Medulla oblongata (tissue), 1 donor: ENCODE data around the gene PPP1R16B.
"Not testable (repeated sequence)": the region's sequence is repeated elsewhere in the genome, so short reads cannot be mapped to it uniquely, and the experiment has no call there.

Experiments used
- DNase-seq: peaks from one replicate; pipeline ENCODE4 v3.0.0-alpha.2; 2015; ENCODE audit errors: extremely low spot score

Gene PPP1R16B

DNA sequence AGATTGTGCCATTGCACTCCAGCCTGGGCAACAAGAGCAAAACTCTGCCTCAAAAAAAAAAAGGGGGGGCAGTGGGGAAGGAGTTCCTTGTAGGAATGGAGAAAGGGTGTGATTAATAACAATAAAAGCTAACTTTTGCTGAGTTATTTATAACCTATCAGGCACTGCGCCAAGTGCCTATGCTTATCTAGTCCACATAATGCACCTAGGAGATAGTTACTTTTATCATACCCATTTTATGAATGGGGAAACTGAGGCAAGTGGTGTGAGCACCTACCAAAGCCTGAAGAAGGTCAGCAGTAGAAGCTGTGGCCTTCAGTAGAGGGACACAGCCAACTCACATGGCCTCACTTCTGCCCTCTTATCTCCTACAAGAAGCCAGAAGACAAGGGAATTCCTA is 13.6 kb upstream of the PPP1R16B start:
- DNase-seq = no peak

DNA sequence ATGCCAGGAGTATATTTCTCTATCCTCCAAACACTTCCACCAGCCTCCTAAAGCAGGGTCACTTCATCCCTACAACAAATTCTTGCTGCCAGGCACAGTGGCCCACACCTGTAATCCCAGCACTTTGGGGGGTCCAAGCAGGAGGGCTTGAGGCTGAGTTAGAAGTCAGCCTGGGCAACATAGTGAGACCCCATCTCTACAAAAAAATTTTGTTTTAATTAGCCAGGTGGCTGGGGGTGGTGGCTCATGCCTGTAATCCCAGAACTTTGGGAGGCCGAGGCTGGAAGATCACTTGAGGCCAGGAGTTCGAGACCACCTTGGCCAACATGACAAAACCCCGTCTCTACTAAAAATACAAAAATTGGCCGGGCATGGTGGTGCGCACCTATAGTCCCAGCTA is 11.4 kb upstream of the PPP1R16B start:
- not testable (repeated sequence) for DNase-seq

DNA sequence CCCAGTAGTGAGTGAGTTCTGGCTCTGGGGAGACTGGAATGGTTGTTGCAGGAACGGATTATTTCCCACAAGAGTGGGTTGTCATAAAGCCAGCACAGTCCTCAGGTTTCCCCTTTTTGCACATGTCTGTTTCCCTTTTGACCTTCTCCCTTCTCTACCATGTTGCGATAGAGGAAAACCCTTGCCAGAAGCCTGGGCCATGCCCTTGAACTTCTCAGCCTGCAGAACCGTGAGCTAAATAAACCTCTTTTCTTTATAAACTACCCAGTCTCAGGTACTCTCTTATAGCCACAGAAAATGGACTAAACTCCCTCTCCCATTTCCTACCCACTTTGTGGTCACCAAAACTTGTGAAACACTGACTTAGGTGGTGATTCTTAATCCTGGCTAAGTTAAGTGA is 7.2 kb upstream of the PPP1R16B start:
- DNase-seq = no peak

DNA sequence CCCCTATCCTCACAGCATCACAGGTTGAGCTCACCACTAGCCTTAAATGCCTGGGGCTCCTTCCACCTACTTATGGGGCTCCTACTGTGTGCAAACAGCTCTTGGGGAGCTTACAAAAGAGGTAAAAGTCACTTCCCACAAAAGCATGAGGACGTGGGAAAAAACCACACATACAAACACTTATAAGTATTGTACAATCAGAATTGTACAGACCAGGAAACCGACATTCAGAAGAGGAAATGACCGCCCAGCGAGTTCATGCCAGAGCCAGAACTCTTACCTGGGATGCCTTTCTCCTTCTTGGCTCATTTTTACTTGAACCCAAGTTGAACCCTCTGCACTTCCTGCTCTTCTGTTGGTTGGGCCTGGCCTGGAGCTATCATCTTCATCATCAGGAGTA is 6.3 kb upstream of the PPP1R16B start:
- no peak for DNase-seq

DNA sequence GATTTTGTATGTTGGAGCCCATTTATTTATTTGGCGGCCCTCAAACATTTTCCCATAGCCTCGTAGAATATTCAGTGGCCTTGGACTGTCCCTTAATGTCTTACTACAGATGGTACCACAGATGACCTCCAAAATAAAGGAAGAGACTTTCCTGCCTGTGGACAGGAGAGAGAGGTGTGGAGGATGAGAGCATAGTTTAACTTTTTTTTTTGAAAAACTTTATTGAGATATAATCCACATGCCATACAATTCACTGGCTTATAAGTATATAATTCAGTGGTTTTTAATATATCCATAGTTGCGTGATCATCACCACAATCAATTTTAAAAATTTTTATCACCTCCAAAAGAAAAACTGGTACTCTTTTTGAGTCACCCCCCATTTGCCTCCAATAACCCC is 4.6 kb upstream of the PPP1R16B start:
- no peak for DNase-seq

DNA sequence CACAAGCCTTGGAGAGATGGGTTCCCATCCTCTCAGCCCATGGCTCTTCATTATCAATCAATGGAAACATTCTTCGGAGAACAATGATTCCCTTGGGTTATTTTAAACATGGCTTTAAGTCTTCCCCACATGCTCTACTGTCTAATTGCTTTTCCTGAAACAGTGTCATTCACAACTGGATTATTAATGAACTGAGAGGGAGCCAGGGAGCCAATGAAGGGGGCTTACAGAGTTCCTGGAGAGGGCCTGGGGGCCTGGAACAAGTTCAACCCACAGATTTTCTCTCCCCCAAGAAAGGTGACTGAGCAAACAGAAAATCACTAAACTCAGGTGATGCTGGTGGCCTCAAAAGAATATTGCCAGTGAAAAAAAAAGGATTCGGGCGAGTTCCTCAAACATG is 1.3 kb upstream of the PPP1R16B start:
- no peak for DNase-seq

DNA sequence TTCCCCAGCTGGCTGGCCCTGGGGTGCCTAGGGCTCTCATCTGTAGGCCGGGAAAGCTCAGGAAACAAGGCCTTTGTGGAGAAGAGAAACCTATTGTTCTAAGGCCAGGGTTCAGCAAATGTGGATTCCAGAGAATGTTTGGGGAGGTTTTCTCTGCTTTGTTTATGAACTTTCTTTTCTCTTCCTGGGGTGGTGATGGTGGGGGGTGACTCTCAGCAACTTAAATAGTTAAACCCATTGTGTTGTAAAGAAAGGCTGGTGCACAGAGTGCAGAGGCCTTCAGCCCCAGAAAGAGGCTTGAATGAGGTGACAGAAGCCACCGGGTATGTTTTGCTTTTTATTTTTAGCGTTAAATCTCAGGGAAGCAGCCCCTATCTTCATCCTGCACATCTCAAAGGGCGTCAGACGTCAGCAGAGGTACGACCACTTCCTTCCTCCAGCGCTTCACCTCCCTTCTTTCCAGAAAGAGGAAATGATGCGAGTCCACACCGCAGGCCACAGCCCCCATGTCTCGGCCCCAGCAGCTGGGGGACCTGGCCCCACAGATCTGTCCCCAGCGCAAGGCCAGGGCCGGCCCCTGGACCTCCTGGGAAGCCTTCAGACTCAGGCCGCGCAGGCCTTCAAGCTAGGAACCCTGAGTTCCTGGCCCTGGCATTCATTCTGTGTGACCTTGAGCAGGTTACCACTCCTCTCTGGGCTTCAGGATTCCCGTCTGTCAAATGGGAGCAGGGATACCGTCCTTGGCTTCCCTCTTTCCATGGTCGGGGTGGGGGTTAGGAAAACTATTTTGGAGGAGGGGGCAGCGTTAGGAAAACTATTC is 605 bp upstream of the PPP1R16B start:
- DNase-seq = peak; percentile 68

DNA sequence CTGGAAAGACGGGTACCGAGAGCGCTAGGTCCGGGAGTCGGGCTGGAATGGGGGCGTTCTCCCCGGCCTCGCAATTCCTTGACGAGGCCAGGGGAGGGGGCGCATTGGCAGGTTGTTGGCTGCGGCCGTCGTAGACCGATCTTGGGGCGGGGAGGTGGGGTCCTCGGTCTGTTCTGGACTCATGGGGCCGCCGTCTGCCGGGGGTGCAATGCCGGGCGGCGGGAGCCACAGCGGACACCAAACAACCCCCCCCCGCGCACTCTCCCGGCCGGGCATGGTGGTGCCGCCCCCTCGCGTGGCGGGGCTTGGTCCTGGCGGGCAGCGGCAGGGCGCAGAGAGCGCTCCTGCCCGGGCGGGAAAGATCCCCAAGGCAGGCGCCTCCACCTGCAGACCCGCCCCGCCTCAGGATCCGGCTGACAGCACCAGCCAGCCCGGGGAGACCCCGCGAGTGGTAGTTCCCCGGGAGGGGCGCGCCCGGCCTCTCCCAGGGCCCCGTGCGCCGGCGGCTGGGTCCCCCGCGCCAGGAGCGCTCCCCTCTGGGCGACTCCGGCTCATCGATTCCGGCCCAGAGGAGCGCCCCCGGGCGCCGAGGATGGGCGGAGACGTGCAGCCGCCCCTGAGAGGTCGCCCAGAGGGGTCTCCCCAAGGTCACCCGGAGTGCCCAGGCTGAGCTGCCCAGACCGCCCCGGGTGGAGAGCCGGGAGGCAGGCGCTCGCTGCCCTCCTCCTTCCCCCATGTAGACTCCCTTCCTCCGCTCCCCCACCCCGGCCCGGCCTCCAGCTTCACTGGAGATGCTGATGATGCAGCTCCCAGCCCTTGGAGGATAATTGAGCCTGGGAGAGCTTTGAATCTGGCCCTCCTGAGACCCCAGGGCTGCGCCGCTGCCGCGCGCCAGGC is 709 bp downstream of the PPP1R16B start:
- DNase-seq = no peak

DNA sequence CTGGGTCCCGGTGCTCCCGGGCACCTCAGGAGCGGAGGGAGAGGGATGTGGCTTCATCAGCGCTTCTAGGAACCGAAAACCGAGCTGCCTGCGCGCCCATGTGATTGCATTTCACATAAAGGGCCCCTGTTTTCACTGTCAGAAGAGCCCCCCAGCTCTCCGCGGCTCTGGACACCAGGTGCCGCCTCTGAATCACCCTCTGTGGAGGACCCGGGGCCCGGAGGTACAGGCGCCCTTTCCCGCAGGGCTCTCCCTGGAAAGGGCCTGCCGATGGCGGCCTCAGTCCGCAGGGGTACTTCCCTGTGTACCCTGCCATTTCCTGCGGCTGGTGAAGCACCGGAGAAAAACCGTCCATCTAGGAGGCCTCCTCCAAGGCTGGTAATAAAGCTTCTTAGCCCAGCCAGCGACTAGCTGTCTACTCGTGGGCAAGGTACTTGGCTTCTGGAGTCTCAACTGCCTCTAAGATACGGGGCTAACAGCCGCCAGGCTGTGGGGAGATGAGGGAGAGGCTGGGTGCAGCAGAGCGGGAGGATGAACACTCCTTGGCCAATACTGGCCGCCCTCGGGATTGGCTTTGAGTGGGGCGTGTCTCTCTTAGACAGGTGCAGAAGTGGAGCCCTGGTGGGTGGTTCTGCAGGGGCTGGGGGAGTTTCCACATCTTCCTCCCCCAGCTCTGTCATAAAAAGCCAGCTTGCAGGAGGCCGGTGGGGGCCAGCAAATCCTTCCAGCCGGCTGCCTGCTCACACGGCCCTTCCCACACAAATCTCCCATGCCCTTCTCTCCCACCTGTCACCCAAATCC is 1.6 kb downstream of the PPP1R16B start:
- DNase-seq = peak; percentile 49

DNA sequence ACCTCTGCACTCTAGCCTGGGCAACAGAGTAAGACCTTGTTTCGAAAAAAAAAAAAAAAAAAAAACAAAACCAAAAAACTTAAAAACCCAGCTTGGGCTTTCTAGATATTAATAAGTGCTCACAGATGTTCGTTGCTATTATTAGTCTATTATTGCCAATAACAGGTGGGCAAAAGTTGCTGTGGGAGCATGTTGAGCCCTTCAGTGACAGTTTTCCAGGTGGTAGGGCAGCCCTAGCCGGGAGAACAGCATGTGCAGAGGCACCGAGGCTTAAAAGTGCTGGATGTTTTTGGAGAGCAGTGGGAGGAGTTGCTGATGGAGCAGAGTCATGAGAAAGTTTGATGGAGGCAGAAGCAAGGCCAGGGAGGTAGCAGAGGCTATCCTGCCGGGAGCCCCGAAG is 4.4 kb downstream of the PPP1R16B start:
- no peak for DNase-seq

DNA sequence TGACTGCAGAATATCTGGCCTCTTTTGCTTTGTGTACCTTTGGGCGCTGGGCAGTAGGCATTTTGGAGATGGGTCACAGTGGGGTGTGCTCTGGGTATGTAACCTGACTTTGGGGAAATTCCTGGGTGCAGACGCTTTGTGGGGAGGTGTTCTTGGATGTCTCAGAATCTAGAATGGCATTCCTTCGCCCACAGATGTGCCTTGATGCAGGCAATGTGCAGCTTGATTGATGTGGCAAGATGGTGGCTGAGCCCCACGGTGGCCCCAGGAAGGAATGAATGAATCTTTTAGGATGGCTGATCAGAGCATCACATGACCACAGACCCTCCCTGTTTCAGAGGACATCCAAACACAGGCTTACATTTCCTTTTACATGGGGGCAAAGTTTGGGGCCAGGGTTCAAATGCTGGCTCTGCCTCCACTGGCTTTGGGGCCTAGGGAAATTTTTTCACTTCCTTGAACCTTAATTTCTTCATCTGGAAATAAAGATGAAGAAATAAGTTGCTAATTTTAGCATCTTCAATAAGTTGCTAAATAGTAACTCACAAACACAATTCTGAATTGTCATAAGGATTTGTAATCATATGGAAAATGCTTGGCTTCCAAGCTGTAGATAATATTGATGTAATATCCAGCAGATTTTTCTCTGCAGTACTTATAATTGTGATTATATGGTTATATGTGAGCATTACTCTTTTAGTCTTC is 5.6 kb downstream of the PPP1R16B start:
- DNase-seq = no peak

DNA sequence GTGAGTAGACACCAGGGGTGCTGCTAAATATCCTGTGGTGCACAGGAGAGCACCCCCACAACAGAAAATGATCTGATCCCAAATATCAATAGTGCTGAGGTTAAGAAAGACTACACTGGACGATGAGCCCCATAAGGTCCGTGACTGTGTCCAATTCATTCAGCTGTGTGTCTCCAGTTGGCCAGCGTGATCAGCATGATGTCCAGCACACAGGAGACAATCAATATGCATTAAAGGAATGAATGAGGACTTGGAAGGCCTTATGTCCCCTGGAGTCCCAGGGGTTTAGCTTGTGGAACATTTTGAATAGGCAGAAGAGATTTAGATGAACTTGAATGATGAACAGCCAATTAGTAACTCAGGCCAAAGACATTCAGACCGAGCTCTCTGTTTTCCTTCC is 6.3 kb downstream of the PPP1R16B start:
- DNase-seq = no peak

DNA sequence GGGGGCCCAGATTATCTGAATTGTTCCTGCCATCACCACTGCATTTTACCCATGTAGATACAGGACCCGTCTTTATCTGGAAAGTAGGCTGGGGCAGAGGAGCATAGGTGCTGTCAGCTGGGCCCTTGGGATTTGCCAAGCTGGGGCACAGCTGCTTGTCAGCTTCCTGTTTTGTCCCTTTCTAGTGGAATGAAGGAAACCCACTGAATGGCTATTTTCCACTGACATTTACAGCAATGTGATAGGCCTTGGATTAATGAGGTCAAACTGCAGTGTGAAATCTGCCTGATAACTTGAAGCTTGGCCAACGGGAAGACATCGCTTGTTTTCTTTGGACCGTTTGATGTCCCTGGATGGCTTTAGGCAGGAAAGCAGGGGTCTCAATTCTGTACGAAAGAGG is 6.7 kb downstream of the PPP1R16B start:
- no peak for DNase-seq

DNA sequence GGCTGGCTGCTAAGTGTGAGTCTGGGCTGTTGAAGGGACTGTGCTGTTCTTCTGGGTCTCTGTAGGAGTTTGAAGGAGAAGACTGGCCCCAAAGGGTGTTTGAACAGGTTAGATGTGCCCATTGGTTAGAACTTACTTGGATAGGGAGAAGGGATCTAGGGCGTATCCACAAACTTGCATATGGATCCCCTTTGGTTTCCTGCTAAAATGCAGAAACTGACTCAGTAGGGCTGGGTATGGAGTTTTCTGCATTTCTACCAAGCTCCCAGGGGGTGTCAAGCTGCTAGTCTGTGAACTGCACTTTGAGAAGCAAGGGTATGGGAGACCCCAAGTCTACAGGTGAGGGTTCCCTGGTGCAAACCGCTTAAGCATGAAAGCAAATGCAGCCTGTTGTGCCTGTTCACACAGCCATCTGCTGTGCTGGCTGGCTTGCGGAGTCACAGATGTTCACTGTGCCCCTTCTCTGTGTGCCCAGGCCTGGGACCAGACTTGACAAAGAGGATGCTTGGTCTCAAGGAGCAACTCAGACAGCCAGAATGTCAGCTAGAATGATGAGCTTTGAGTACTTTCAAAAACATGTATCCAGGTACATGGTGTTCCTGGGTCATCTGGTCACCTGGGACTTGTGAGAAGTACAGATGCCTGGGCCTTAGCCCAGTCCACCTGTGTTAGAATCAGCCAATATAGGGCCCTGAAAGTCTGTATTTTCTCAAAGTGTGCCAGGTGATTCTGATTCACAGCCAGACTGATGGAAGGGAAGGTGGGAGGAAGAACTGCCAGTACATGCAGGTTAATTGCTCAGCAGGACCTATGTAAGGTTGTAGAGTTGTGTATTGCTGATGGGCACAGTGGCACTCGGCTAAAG is 7.4 kb downstream of the PPP1R16B start:
- no peak for DNase-seq

DNA sequence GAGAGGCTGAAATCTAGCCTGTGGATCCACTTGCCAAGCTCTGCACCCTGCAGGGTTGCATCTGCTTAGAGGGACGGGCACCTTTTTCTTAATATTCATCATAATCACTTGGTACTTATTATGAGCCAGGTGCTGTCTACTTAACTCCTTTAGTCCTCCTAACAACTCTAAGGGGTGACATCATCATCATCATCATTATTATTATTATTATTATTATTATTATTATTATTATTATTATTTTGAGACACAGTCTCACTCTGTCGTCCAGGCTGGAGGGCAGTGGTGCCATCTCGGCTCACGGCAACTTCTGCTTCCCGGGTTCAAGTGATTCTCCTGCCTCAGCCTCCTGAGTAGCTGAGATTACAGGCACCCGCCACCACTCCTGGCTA is 8.1 kb downstream of the PPP1R16B start:
- not testable (repeated sequence) for DNase-seq

DNA sequence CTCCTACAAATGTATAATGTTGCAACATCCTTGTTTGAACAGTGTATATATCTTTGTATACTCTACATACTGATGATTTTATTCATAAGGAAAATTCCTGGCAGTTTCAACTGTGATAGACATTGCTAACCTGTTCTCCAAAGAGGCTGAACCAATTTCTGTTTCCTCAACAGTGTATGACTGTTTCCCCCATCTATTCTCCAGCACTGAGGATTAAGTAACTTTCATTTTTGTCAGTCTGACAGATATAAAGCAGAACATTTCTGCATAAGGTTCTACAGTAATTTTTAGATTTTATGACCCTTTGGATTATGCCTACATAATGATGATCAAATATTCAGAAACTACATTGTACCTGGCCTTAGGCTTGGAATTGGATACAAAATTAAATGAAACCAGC is 9.9 kb downstream of the PPP1R16B start:
- DNase-seq = no peak

DNA sequence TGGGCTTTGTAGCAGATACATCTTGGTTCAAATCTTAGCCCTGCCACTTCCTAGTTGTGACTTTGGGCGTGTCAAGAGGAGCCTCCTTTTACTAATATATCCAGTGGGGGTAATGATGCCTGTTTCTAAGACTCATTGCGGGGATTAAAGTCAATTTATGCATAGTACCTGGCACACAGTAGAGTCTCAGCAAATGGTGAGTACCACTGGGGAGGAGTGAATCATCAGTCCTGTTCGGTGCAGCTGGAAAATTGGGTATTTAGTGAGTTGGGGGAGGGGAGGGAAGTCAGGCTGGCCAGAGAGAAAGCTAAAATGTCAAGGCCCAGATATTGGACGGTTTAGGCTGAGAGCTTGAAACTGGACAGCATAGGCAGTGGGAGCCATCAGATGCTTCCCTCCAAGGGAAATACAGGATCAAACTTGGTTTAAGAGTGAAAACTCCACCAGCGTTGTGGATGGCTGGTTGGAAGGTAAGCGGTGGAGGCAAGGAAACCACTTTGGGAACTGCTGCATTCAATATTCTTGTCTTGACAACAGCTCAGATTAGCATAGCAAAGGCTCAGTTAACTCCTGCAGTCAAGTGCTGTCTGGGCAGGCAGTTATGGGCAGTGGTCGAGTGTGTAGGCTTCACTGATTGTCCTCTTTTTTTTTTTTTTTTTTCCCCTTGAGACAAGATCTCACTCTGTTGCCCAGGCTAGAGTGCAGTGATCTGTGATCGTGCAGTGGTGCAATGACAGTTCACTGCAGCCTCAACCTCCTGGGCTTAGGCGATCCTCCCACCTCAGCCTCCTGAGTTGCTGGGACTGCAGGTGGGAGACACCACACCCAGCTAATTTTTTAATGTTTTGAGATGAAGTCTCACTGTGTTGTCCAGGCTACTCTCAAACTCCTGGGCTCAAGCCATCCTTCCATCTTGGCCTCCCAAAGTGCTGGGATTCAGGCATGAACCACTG is 12.9 kb downstream of the PPP1R16B start:
- no peak for DNase-seq

DNA sequence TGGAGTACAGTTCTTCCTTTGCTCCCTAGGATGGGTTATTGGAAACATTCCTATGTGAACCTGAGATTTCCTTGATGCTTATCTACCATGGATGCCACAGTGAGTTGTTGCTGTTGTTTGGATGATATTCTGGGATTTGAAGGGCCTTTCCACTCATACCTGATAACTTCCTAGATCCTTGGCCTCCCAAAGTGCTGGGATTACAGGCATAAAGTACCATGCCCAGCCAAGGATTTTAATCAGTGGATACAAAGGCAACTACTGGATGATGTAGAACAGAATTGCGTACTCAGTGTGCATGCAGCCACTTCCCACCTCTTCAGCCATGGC is 20.0 kb downstream of the PPP1R16B start:
- DNase-seq = no peak

DNA sequence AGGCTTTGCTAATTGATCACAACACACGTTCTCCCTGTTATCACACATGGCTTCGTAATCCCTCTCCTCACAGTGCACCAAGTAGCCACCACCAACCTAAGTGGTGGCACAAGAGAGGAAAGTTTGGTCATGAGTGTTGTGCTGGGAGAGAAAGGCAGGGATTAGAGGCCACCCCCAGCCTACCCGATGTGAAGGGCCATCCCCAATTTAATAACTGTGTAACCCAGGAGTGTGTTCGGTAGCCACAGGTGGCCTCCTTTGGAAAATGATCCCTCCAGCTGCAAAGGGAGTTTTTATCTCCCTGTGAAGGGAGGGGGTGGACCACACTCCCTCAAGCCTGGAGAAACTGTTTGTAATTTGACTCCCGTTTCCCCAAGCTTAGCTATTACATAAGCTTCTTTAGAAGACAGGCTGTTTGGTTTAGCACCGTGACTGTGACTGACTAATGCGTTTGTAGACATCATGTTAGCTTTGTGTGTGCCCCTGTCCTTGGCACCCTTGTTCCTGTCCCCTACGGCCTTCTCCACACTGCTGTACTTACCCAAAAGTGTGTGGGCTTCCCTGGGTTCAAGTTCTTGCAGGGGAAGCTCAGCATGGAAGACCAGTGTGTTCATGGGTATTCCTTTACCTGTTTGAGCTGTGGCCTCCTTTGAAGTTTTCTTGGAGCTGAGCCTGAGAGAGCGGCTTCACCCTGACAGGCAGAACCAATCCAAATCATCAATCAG is 20.6 kb downstream of the PPP1R16B start:
- DNase-seq = no peak
